ENCODE results near the gene RNF220.

DNA sequence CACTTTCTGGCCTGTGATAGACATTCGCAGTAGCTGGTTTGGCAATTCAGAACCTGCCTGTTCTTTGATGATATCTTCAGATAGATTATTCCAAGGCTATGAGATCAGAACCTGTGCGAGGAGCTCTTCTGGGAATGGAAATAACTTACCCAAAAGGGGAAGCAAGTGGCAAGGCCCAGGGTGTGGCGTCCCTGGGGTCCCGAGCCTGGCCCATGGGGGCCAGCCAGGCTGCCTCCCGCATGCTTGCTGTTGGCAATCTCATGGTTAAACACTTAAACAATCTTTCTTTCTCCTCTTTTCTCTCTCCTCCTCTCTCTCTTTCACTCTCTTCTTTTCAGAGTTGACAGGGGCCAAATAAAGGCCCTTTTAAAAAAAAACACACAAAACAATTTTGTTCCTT is 108.1 kb downstream of the RNF220 start:
- no peak for TF ChIP-seq CTCF (IDR thresholded peaks at IDR 0.05)
- no peak for TF ChIP-seq POLR2AphosphoS5 (IDR thresholded peaks at IDR 0.05)
- TF ChIP-seq POLR2A (IDR thresholded peaks at IDR 0.05): no peak
